Parathyroid adenoma (tissue), 2 donors: ENCODE results near the gene BUD13.

Source experiments
- H2AFZ ChIP-seq: fragments of 300-600 bp; sonication (generic); one replicate; pipeline ENCODE4 v1.7.0; 2017; ENCODE audit warnings: antibody characterized with exemption, mild to moderate bottlenecking
- H3K27ac ChIP-seq: fragments of 300-600 bp; sonication (generic); one replicate; pipeline ENCODE4 v1.7.0; 2017
- H3K27me3 ChIP-seq: fragments of 300-600 bp; sonication (generic); one replicate; pipeline ENCODE4 v1.7.0; 2017; ENCODE audit warnings: low read length; ENCODE audit not compliant: control insufficient read depth, insufficient read depth
- H3K36me3 ChIP-seq: fragments of 300-600 bp; sonication (generic); one replicate; pipeline ENCODE4 v1.7.0; 2017; ENCODE audit warnings: low read length; ENCODE audit not compliant: control insufficient read depth, insufficient read depth
- H3K4me1 ChIP-seq: fragments of 300-600 bp; sonication (generic); one replicate; pipeline ENCODE4 v1.7.0; 2017; ENCODE audit warnings: control low read depth
- H3K4me2 ChIP-seq: fragments of 300-600 bp; sonication (generic); one replicate; pipeline ENCODE4 v1.7.0; 2017; ENCODE audit warnings: low read length
- H3K4me3 ChIP-seq: fragments of 300-600 bp; sonication (generic); one replicate; pipeline ENCODE4 v1.7.0; 2017; ENCODE audit warnings: low read depth, low read length
- H3K79me2 ChIP-seq: fragments of 300-600 bp; sonication (generic); one replicate; pipeline ENCODE4 v1.7.0; 2017; ENCODE audit warnings: control low read depth
- H3K9ac ChIP-seq: fragments of 300-600 bp; sonication (generic); one replicate; pipeline ENCODE4 v1.7.0; 2017; ENCODE audit warnings: mild to moderate bottlenecking
- H3K9me3 ChIP-seq: fragments of 300-600 bp; sonication (generic); one replicate; pipeline ENCODE4 v1.7.0; 2017; ENCODE audit warnings: low read length; ENCODE audit not compliant: control insufficient read depth
- CTCF ChIP-seq: fragments of 300-600 bp; sonication (generic); IDR thresholded peaks from one replicate; pipeline ENCODE4 v1.7.0; 2017; ENCODE audit warnings: antibody characterized with exemption, mild to moderate bottlenecking
- donor health status: primary hyperparathyroidism.

The BUD13 gene

GRCh38 chr11:116792869-116793771, 20.3 kb upstream of the BUD13 start:
- no peak overlapping the region for H3K9ac ChIP-seq
- H3K4me3 ChIP-seq: no peak overlapping the region
- H3K79me2 ChIP-seq: no peaks in the 10 kb centered on the region
- no peaks in the 10 kb centered on the region for H3K36me3 ChIP-seq
- no peaks in the 10 kb centered on the region for H3K9me3 ChIP-seq
- no peak for TF ChIP-seq CTCF
- H3K27me3 ChIP-seq: no peaks in the 10 kb centered on the region
- no peak overlapping the region for H3K27ac ChIP-seq
- H3K4me1 ChIP-seq: no peaks in the 10 kb centered on the region
- H3K4me2 ChIP-seq: no peak overlapping the region
- no peak overlapping the region for H2AFZ ChIP-seq

- TF ChIP-seq CTCF: no peak
Measured at GRCh38 chr11:116792144-116792868, 19.5 kb upstream of the BUD13 start.

GRCh38 chr11:116791813-116792143, 19.0 kb upstream of the BUD13 start, which contains the start of gene APOA5:
APOA5 (minus strand) TSS chr11:116791879; CDS start chr11:116791860, 19 bp downstream.
- Histone ChIP-seq H3K4me2 (no peak within 1 kb of the TSS), H3K27me3 (no peaks in the 10 kb centered on the region), H3K9me3 (no peaks in the 10 kb centered on the region), H3K36me3 (no peaks in the 10 kb centered on the region), H3K4me3 (no peak within 1 kb of the TSS), H3K9ac (no peak within 1 kb of the TSS), H3K27ac (no peak within 1 kb of the TSS), H3K4me1 (no peaks in the 10 kb centered on the region), H2AFZ (no peak within 1 kb of the TSS), H3K79me2 (no peaks in the 10 kb centered on the region)
- TF ChIP-seq CTCF: no peak

More at GRCh38 chr11:116792144-116792868, 19.5 kb upstream of the BUD13 start:
- Histone ChIP-seq H3K4me1 (no peaks in the 10 kb centered on the region), H2AFZ (no peak overlapping the region), H3K9ac (no peak overlapping the region), H3K79me2 (no peaks in the 10 kb centered on the region), H3K9me3 (no peaks in the 10 kb centered on the region), H3K4me2 (no peak overlapping the region), H3K27ac (no peak overlapping the region), H3K27me3 (no peaks in the 10 kb centered on the region), H3K4me3 (no peak overlapping the region), H3K36me3 (no peaks in the 10 kb centered on the region)

GRCh38 chr11:116791002-116791812, 18.4 kb upstream of the BUD13 start:
- Histone ChIP-seq H2AFZ (no peak overlapping the region), H3K4me1 (no peaks in the 10 kb centered on the region), H3K9me3 (no peaks in the 10 kb centered on the region), H3K36me3 (no peaks in the 10 kb centered on the region), H3K27me3 (no peaks in the 10 kb centered on the region), H3K27ac (no peak overlapping the region), H3K79me2 (no peaks in the 10 kb centered on the region), H3K4me3 (no peak overlapping the region), H3K9ac (no peak overlapping the region), H3K4me2 (no peak overlapping the region)
- peak; percentile 50 for TF ChIP-seq CTCF
